Measurements from ENCODE around the gene RANBP17. TPM values are rescaled to one million over a fixed set of nuclear protein-coding genes. Genes with fewer than 3 reads are reported as not detected.

Gene RANBP17
- total and polyA plus RNA-seq, 12 donors: 0.55 to 12.9 (median 5.9) TPM

DNA sequence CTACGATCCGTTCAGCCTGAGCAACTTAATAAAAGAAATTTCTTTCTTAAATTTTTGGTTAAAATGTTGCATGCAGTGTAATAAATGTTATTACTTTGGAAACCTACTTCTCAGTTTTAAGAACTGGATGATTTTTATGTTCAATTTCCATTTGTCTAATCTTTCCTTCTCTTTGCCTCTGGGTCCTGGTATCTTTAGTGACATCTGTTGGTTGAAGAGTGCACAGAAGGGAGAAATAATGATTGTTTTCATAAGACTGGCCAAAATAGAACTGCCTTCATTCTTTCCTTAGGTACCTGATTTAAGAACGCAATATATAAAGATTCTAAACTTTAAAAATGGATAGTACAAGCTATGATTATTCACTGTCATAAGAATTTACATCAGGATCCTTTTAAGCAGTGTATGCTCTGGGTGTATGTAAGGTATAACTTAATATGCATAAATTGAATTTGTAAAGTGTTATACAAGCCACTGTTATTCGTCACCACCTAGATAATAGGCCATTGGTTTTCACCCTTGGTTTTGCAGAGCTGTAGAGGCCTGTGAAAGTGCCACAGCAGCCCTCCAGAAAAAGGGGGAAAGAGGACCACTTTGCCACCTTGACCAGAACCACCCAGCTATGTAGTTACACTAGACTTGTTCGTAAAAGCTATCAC is 364.4 kb downstream of the RANBP17 start:
- Histone ChIP-seq H3K4me3 (no peak overlapping the region), H3K4me1 (peaks cover 0 to 7% (median 0%) of the 10 kb centered on the region in 9 donors), H3K27ac (no peak overlapping the region), H3K36me3 (no peaks in the 10 kb centered on the region), H3K9me3 (no peaks in the 10 kb centered on the region), H3K27me3 (peaks cover 0 to 4% (median 0%) of the 10 kb centered on the region in 7 donors)
- no peak for DNase-seq
- TF ChIP-seq, protein P1, sequence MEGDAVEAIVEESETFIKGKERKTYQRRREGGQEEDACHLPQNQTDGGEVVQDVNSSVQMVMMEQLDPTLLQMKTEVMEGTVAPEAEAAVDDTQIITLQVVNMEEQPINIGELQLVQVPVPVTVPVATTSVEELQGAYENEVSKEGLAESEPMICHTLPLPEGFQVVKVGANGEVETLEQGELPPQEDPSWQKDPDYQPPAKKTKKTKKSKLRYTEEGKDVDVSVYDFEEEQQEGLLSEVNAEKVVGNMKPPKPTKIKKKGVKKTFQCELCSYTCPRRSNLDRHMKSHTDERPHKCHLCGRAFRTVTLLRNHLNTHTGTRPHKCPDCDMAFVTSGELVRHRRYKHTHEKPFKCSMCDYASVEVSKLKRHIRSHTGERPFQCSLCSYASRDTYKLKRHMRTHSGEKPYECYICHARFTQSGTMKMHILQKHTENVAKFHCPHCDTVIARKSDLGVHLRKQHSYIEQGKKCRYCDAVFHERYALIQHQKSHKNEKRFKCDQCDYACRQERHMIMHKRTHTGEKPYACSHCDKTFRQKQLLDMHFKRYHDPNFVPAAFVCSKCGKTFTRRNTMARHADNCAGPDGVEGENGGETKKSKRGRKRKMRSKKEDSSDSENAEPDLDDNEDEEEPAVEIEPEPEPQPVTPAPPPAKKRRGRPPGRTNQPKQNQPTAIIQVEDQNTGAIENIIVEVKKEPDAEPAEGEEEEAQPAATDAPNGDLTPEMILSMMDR (IDR thresholded peaks at IDR 0.05): peak in 1 of 9 donors; percentile 18
- intact Hi-C loops (cut with DNase I): no loop called here
- ATAC-seq: no peak
- 94 to 96% methylated on average over 5 of the region's 5 CpGs for WGBS, 2 donors

DNA sequence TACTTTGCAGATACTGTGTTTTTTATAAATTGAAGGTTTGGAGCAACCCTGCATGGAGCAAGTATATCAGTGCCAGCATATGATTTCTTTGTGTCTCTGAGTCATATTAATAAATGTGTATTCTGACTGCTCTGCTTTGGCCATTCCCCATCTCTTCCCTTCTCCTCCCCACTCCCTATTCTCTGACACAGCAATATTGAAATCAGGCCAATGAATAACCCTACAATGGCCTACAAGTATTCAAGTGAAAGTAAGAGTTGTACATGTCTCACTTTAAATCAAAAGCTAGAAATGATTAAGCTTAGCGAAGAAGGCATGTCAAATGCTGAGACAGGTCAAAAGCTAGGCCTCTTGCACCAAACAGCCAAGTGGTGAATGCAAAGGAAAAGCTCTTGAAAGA is 365.0 kb downstream of the RANBP17 start:
- TF ChIP-seq, protein P1 (IDR thresholded peaks at IDR 0.05): no peak
- Histone ChIP-seq H3K4me1 (peaks cover 0 to 7% (median 0%) of the 10 kb centered on the region in 9 donors), H3K27me3 (no peaks in the 10 kb centered on the region), H3K36me3 (no peaks in the 10 kb centered on the region), H3K4me3 (no peak overlapping the region), H3K9me3 (no peaks in the 10 kb centered on the region), H3K27ac (no peak overlapping the region)
- no peak for ATAC-seq
- no peak for DNase-seq
- WGBS, 2 donors: 96 to 100% methylated on average over 1 of the region's 1 CpG
- intact Hi-C loops (cut with DNase I): no loop called here

DNA sequence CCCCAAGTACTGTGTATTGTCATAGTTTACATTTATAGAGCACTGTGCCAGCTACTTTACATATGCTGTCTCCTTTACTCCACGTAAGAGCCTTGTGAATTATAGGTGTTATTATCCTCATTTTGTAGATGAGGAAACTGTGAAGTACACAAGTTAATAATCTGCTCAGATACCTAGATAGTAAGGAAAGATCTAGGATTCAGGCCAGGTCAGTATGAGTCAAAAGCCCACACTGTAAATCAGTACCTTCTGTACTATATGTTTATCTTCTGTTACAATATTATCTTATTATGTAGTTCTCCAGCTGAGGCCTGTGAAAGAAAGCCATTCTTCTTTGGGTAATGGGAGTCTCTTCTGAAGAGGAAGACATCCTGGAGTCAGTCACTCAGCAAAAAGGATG is 374.8 kb downstream of the RANBP17 start:
- ATAC-seq (no peak), DNase-seq (no peak)
- Histone ChIP-seq H3K4me1 (no peaks in the 10 kb centered on the region), H3K4me3 (no peak overlapping the region), H3K36me3 (no peaks in the 10 kb centered on the region), H3K27me3 (no peaks in the 10 kb centered on the region), H3K9me3 (no peaks in the 10 kb centered on the region), H3K27ac (no peak overlapping the region)
- intact Hi-C loops (cut with DNase I): no loop called here
- TF ChIP-seq, protein P1 (IDR thresholded peaks at IDR 0.05): no peak
- WGBS, 2 donors: 93 to 95% methylated on average over 1 of the region's 1 CpG

DNA sequence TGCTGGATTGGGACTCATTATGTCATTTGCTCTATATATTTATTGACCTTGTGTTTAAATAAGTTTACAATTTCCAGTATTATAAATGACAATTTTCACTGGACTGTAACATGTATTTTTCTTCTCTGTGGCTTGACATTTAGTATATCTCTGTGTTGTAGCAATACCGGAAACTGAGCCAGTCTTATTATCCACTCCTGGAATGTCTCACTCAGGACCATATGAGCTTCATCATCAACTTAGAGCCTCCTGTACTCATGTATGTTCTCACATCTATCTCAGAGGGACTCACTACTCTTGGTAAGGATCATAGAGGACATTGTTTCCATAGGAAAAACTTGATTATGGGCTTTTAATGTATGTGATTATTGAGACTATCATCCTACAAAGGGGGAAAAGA is 380.7 kb downstream of the RANBP17 start:
- TF ChIP-seq, protein P1 (IDR thresholded peaks at IDR 0.05): no peak
- intact Hi-C loops (cut with DNase I): no loop called here
- Histone ChIP-seq H3K4me1 (no peaks in the 10 kb centered on the region), H3K27ac (no peak overlapping the region), H3K9me3 (no peaks in the 10 kb centered on the region), H3K36me3 (peaks cover 0 to 4% (median 0%) of the 10 kb centered on the region in 9 donors), H3K4me3 (no peak overlapping the region), H3K27me3 (no peaks in the 10 kb centered on the region)
- DNase-seq: no peak
- ATAC-seq: no peak
- WGBS, 2 donors: 86 to 90% methylated on average over 1 of the region's 1 CpG
